Panc1 (cell line): ENCODE data around the gene WNT7A.

Source experiments
- POLR2AphosphoS5 ChIP-seq: IDR thresholded peaks from 2 replicates; pipeline ENCODE4 v1.6.1; 2012; ENCODE audit warnings: mild to moderate bottlenecking, low read depth, low read length, moderate library complexity
- TF ChIP-seq, protein P1 (sequence below): fragments of 450-650 bp; IDR thresholded peaks from 2 replicates; pipeline ENCODE4 v1.5.1; 2017; ENCODE audit warnings: mild to moderate bottlenecking

DNA sequence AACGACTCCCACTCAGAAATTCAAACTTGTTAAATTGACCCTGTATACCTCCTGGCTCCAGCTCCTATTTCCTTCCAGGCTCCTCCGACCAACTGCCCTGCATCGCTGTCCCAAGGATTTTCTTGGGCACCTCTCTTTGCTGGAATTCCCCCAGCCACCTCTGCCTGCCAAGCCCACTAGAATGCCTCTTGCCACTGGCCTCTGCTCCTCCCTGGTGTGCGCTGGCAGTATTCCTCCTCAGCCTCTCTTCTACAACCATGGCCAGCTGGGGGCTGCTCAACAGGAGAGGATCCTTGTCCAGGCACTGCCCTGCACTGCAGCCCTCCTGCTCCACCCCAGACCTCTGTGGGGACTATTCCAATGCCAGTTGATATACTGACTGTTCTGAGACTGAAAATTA is 7.4 kb downstream of the WNT7A start:
- TF ChIP-seq POLR2AphosphoS5 = no peak
- TF ChIP-seq, protein P1, sequence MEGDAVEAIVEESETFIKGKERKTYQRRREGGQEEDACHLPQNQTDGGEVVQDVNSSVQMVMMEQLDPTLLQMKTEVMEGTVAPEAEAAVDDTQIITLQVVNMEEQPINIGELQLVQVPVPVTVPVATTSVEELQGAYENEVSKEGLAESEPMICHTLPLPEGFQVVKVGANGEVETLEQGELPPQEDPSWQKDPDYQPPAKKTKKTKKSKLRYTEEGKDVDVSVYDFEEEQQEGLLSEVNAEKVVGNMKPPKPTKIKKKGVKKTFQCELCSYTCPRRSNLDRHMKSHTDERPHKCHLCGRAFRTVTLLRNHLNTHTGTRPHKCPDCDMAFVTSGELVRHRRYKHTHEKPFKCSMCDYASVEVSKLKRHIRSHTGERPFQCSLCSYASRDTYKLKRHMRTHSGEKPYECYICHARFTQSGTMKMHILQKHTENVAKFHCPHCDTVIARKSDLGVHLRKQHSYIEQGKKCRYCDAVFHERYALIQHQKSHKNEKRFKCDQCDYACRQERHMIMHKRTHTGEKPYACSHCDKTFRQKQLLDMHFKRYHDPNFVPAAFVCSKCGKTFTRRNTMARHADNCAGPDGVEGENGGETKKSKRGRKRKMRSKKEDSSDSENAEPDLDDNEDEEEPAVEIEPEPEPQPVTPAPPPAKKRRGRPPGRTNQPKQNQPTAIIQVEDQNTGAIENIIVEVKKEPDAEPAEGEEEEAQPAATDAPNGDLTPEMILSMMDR = no peak
